ENCODE results near the gene IFT22. TPM values are rescaled to one million over a fixed set of nuclear protein-coding genes. Genes with fewer than 3 reads are reported as not detected.

Gene IFT22
- total RNA-seq, result 16.8 and 23.5 TPM in 2 replicates

GRCh38 chr7:101321491-101322401 is at the start of gene IFT22:
Gene IFT22, minus strand, starts transcription at chr7:101321812. Its CDS starts 103 bp downstream, at chr7:101321709.

GRCh38 chr7:101362334-101363195 is 41.0 kb upstream of the IFT22 start, which contains the start of gene COL26A1:
Gene COL26A1, plus strand, starts transcription at chr7:101362875. Its CDS starts 158 bp downstream, at chr7:101363033.

Other genes starting within 250 kb of the IFT22 start
- gene TRIM56, start 236.3 kb downstream of the IFT22 start, total RNA-seq, result 18.7 and 36.1 TPM in 2 replicates
- 1,365 and 3,900 TPM in 2 replicates for gene SERPINE1, start 194.7 kb downstream of the IFT22 start, total RNA-seq
- gene AP1S1, start 167.3 kb downstream of the IFT22 start, total RNA-seq, result 154 and 216 TPM in 2 replicates
- under 0.01 TPM in 1 of 2 replicates, not detected in the other for gene VGF, start 156.2 kb downstream of the IFT22 start, total RNA-seq
- not detected in 2 replicates for gene NAT16, start 141.5 kb downstream of the IFT22 start, total RNA-seq
- gene MOGAT3, start 120.8 kb downstream of the IFT22 start, total RNA-seq, result not detected in 2 replicates
- gene PLOD3, start 104.2 kb downstream of the IFT22 start, total RNA-seq, result 58.9 and 99.5 TPM in 2 replicates
- 94.3 and 111 TPM in 2 replicates for gene ZNHIT1, start 103.6 kb downstream of the IFT22 start, total RNA-seq
- gene CLDN15, start 84.0 kb downstream of the IFT22 start, total RNA-seq, result 2.3 and 3.8 TPM in 2 replicates
- gene FIS1, start 76.7 kb downstream of the IFT22 start, total RNA-seq, result 267 and 300 TPM in 2 replicates
- gene COL26A1, start 41.1 kb upstream of the IFT22 start, total RNA-seq, result not detected in 2 replicates